ENCODE data around the gene ELMO1. TPM values are rescaled to one million over a fixed set of nuclear protein-coding genes. Genes with fewer than 3 reads are reported as not detected.
A peak's percentile ranks its signal among the peaks of the same experiment; 100 is the strongest.

ELMO1 gene
- total RNA-seq, 1 donor from 2014 or later = 132 TPM

- H3K4me1 Mint-ChIP-seq = peaks cover 38% of the 10 kb centered on the region
- CTCF ChIA-PET = interaction anchor here (0.6 to 3.5 kb wide), 6 partner anchors 42 to 116 kb away, joined by 3 to 23 read pairs (median 4); no protein-coding TSS in a partner anchor
Observed at GRCh38 chr7:37450035-37450434, 1.4 kb upstream of the ELMO1 start.

GRCh38 chr7:37449621-37450020 lies 957 bp upstream of the ELMO1 start:
- ChIA-PET POLR2A (interaction anchor here (0.6 to 4.8 kb wide), 14 partner anchors 9 to 1062 kb away, joined by 3 to 61 read pairs (median 4); no protein-coding TSS in a partner anchor), CTCF (interaction anchor here (0.6 to 3.5 kb wide), 8 partner anchors 40 to 215 kb away, joined by 3 to 23 read pairs (median 4); no protein-coding TSS in a partner anchor)
- no peaks in the 10 kb centered on the region for H3K9me3 Mint-ChIP-seq
- TF ChIP-seq CTCF (IDR thresholded peaks at IDR 0.05) = no peak
- intact Hi-C loops (cut with micrococcal nuclease) = loop anchor here (1.0 to 10.0 kb wide), 12 partner anchors 31 to 1755 kb away; partner anchors contain the start of genes EEPD1, HERPUD2 and STARD3NL
- H3K27me3 Mint-ChIP-seq = no peaks in the 10 kb centered on the region
- peaks cover 42% of the 10 kb centered on the region for H3K4me1 Mint-ChIP-seq
- DNase-seq = no peak
- ATAC-seq (ENCODE audit: low read depth) = no peak
- peak overlapping the region; percentile 92 for H3K4me3 Mint-ChIP-seq
- H3K27ac Mint-ChIP-seq = peak overlapping the region; percentile 99
- H3K36me3 Mint-ChIP-seq (ENCODE audit: low read depth) = peaks cover 15% of the 10 kb centered on the region

More at GRCh38 chr7:37450035-37450434, 1.4 kb upstream of the ELMO1 start:
- Mint-ChIP-seq H3K9me3 (no peaks in the 10 kb centered on the region), H3K27me3 (no peaks in the 10 kb centered on the region), H3K36me3 (ENCODE audit: low read depth) (peaks cover 11% of the 10 kb centered on the region), H3K4me3 (peak overlapping the region; percentile 59), H3K27ac (peak overlapping the region; percentile 99)
- DNase-seq = no peak
- ATAC-seq (ENCODE audit: low read depth) = no peak
- intact Hi-C loops (cut with micrococcal nuclease) = no loop called here
- no peak for TF ChIP-seq CTCF (IDR thresholded peaks at IDR 0.05)
- POLR2A ChIA-PET = interaction anchor here (0.8 to 4.8 kb wide), 5 partner anchors 14 to 96 kb away, joined by 3 to 61 read pairs (median 12); no protein-coding TSS in a partner anchor

DNA sequence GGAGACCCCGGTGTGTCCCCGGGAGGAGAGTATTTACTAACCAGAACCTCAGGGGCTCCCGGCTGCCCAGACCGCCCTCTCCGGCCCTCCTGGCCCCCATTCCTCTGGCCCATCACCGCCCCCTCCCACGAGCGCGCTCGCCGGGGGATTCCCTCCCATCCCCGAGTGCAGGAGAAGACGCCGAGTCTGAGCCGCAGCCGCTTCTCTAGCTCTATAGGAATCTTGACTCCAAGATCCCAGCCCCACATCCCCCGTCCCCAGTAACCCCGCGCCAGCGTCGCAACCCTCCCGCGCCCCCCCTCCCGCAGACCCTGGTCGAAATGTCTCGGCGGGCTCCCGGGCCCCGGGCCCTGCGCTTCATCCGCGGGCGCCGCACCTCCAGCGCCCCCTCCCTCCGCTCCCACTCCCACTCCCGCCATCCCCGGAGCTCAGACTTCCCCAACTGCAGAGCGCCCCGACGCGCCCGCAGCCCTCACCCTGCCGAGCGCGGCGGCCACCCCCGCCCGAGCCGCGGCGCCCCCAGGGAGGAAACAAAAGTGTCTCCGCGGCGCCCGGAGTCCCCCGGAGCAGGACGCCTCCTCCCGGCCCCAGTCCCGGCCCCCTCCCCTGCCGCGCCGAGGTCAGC lies 541 bp downstream of the ELMO1 start:
- TF ChIP-seq CTCF (IDR thresholded peaks at IDR 0.05) = no peak
- H3K36me3 Mint-ChIP-seq (ENCODE audit: low read depth) = peaks cover 17% of the 10 kb centered on the region
- no peak for DNase-seq
- ChIA-PET CTCF (interaction anchor here (0.7 to 3.5 kb wide), 7 partner anchors 30 to 239 kb away, joined by 3 to 23 read pairs (median 3); no protein-coding TSS in a partner anchor), POLR2A (interaction anchor here (0.8 to 4.8 kb wide), 17 partner anchors 23 to 1160 kb away, joined by 3 to 61 read pairs (median 4); no protein-coding TSS in a partner anchor)
- H3K27me3 Mint-ChIP-seq = no peaks in the 10 kb centered on the region
- H3K9me3 Mint-ChIP-seq = no peaks in the 10 kb centered on the region
- H3K4me1 Mint-ChIP-seq = peaks cover 51% of the 10 kb centered on the region
- intact Hi-C loops (cut with micrococcal nuclease) = loop anchor here (1.0 to 10.0 kb wide), 13 partner anchors 29 to 1753 kb away; partner anchors contain the start of genes EEPD1, HERPUD2 and STARD3NL
- peak overlapping the region; percentile 99 for H3K27ac Mint-ChIP-seq
- peak; percentile 33 for ATAC-seq (ENCODE audit: low read depth)
- H3K4me3 Mint-ChIP-seq = peak overlapping the region; percentile 92

- TF ChIP-seq CTCF (IDR thresholded peaks at IDR 0.05) = no peak
- DNase-seq (no peak), ATAC-seq (ENCODE audit: low read depth) (no peak)
- CTCF ChIA-PET = interaction anchor here (1.8 kb wide), 1 partner anchor 211 kb away, joined by 4 read pairs; no protein-coding TSS in a partner anchor
- POLR2A ChIA-PET = interaction anchor here (1.2 to 4.8 kb wide), 2 partner anchors 92 to 157 kb away, joined by 4 to 61 read pairs; no protein-coding TSS in a partner anchor
- no peaks in the 10 kb centered on the region for H3K27me3 Mint-ChIP-seq
- peaks cover 67% of the 10 kb centered on the region for H3K4me1 Mint-ChIP-seq
- no peaks in the 10 kb centered on the region for H3K9me3 Mint-ChIP-seq
- intact Hi-C loops (cut with micrococcal nuclease) = loop anchor here (5.0 to 10.0 kb wide), 2 partner anchors 1294 to 1752 kb away; partner anchors contain the start of genes EEPD1 and HERPUD2
- peaks cover 22% of the 10 kb centered on the region for H3K36me3 Mint-ChIP-seq (ENCODE audit: low read depth)
- H3K4me3 Mint-ChIP-seq = peak overlapping the region; percentile 56
- peak overlapping the region; percentile 99 for H3K27ac Mint-ChIP-seq
Observed at GRCh38 chr7:37446371-37446770, 2.3 kb downstream of the ELMO1 start.

DNA sequence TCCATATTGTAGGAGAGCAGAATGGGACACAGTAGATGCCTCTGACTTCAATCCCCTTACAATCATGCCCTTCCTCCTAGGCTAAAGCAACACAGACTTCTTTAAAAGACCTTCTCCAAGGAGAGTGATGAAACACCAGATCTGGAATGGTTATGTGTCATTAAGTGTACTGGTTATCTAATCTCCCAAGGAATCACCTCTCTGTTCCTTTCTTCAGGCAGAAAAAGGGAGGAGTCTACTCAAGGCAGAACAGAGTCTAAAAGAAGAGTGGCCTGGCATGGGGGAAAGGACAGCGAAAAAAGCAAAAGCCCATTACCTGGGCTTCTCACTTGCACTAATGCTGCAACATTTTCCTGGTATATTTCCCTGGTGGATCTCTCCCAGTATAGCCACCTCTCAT lies 2.9 kb downstream of the ELMO1 start:
- intact Hi-C loops (cut with micrococcal nuclease) = loop anchor here (5.0 to 10.0 kb wide), 2 partner anchors 1293 to 1751 kb away; partner anchors contain the start of genes EEPD1 and HERPUD2
- no peaks in the 10 kb centered on the region for H3K27me3 Mint-ChIP-seq
- H3K4me1 Mint-ChIP-seq = peaks cover 73% of the 10 kb centered on the region
- H3K36me3 Mint-ChIP-seq (ENCODE audit: low read depth) = peaks cover 22% of the 10 kb centered on the region
- H3K4me3 Mint-ChIP-seq = no peak overlapping the region
- peak overlapping the region; percentile 99 for H3K27ac Mint-ChIP-seq
- ChIA-PET POLR2A (interaction anchor here (1.1 to 4.8 kb wide), 2 partner anchors 37 to 92 kb away, joined by 3 to 61 read pairs; no protein-coding TSS in a partner anchor), CTCF (interaction anchor here (1.8 kb wide), 1 partner anchor 211 kb away, joined by 4 read pairs; no protein-coding TSS in a partner anchor)
- H3K9me3 Mint-ChIP-seq = no peaks in the 10 kb centered on the region
- ATAC-seq (ENCODE audit: low read depth) = no peak
- DNase-seq = no peak
- no peak for TF ChIP-seq CTCF (IDR thresholded peaks at IDR 0.05)

Measured in activated B cell treated with CpG ODN at 0.5 μM for 24 hours (primary cell).